NB4 (cell line): ENCODE data around the gene TRPM1.

ENCODE experiments used
- CTCF ChIP-seq: IDR thresholded peaks from one replicate; pipeline ENCODE4 v1.5.1; 2012; ENCODE audit warnings: low read depth, low read length
- MAX ChIP-seq: IDR thresholded peaks from 2 replicates; pipeline ENCODE4 v1.6.1; 2011; ENCODE audit warnings: low read depth, low read length
- MYC ChIP-seq: IDR thresholded peaks from 2 replicates; pipeline ENCODE4 v1.6.1; 2011; ENCODE audit warnings: low read depth, low read length
- POLR2A ChIP-seq: IDR thresholded peaks from 2 replicates; pipeline ENCODE4 v1.6.1; 2011; ENCODE audit warnings: mild to moderate bottlenecking; ENCODE audit not compliant: insufficient read length; ENCODE audit errors: extremely low read depth

- TF ChIP-seq CTCF (no peak), MYC (no peak), POLR2A (no peak), MAX (no peak)
Measured at GRCh38 chr15:31104003-31104402, 2.5 kb upstream of the TRPM1 start.
